COR-L47 (cell line): ENCODE results near the gene COX7A1.
"Not testable (repeated sequence)": the region's sequence is repeated elsewhere in the genome, so short reads cannot be mapped to it uniquely, and the experiment has no call there.

Experiments used
- DNase-seq: peaks from one replicate; lab custom pipeline; 2025; lab: John Stamatoyannopoulos, UW

COX7A1 gene

GRCh38 chr19:36152352-36153091 is at the start of gene COX7A1:
Gene COX7A1 (minus strand): TSS chr19:36152447. CDS start chr19:36152407, 40 bp downstream.
- no peak for DNase-seq

GRCh38 chr19:36201684-36202083 is 49.4 kb upstream of the COX7A1 start:
- no peak for DNase-seq

GRCh38 chr19:36198119-36198518 is 45.9 kb upstream of the COX7A1 start:
- DNase-seq, result no peak

- DNase-seq, result no peak
Measured at GRCh38 chr19:36196249-36196648, 44.0 kb upstream of the COX7A1 start.

- not testable (repeated sequence) for DNase-seq
Measured at GRCh38 chr19:36186722-36187121, 34.5 kb upstream of the COX7A1 start.

GRCh38 chr19:36183245-36183628 is 31.0 kb upstream of the COX7A1 start:
- no peak for DNase-seq

GRCh38 chr19:36182612-36183244 is 30.5 kb upstream of the COX7A1 start:
- DNase-seq, result no peak

GRCh38 chr19:36179077-36179476 is 26.8 kb upstream of the COX7A1 start:
- DNase-seq, result not testable (repeated sequence)

- not testable (repeated sequence) for DNase-seq
Measured at GRCh38 chr19:36173846-36174245, 21.6 kb upstream of the COX7A1 start.

- no peak for DNase-seq
Measured at GRCh38 chr19:36172852-36173251, 20.6 kb upstream of the COX7A1 start.

GRCh38 chr19:36169084-36169760 is 17.0 kb upstream of the COX7A1 start:
- DNase-seq, result peak; percentile 84

- no peak for DNase-seq
Measured at GRCh38 chr19:36163813-36164212, 11.6 kb upstream of the COX7A1 start.

- no peak for DNase-seq
Measured at GRCh38 chr19:36160821-36161596, 8.8 kb upstream of the COX7A1 start.

- no peak for DNase-seq
Measured at GRCh38 chr19:36153126-36153525, 879 bp upstream of the COX7A1 start.

GRCh38 chr19:36152019-36152351 is 262 bp downstream of the COX7A1 start:
- DNase-seq, result no peak

GRCh38 chr19:36151144-36152018 is 866 bp downstream of the COX7A1 start:
- no peak for DNase-seq

- DNase-seq, result no peak
Measured at GRCh38 chr19:36150586-36150985, 1.7 kb downstream of the COX7A1 start.

GRCh38 chr19:36149673-36150406 is 2.4 kb downstream of the COX7A1 start:
- no peak for DNase-seq

GRCh38 chr19:36144624-36145023 is 7.6 kb downstream of the COX7A1 start:
- DNase-seq, result no peak

- DNase-seq, result no peak
Measured at GRCh38 chr19:36142496-36142895, 9.8 kb downstream of the COX7A1 start.

GRCh38 chr19:36142046-36142445 is 10.2 kb downstream of the COX7A1 start:
- no peak for DNase-seq
